AG10803 (cell line): ENCODE results near the gene TNS3.

Source experiments
- DNase-seq: peaks from one replicate; pipeline ENCODE4 v3.0.0; 2010; ENCODE audit warnings: low read depth
- H3K4me3 ChIP-seq: 2 replicates; pipeline ENCODE4 v1.5.1; 2011; ENCODE audit warnings: mild to moderate bottlenecking, low read length, control low read depth
- TF ChIP-seq, protein P1 (sequence below): conservative IDR thresholded peaks from 2 replicates; pipeline ENCODE4 v1.5.1; 2011; ENCODE audit warnings: mild to moderate bottlenecking, low read length, control low read depth, inconsistent platforms

The TNS3 gene

GRCh38 chr7:47581804-47582763, at the start of gene TNS3:
TSS of gene TNS3 (minus strand) at chr7:47582111. CDS start at chr7:47439636, 142,475 bp downstream.
- DNase-seq, result no peak
- peak within 1 kb of the TSS; percentile 91 for H3K4me3 ChIP-seq
- TF ChIP-seq, protein P1, sequence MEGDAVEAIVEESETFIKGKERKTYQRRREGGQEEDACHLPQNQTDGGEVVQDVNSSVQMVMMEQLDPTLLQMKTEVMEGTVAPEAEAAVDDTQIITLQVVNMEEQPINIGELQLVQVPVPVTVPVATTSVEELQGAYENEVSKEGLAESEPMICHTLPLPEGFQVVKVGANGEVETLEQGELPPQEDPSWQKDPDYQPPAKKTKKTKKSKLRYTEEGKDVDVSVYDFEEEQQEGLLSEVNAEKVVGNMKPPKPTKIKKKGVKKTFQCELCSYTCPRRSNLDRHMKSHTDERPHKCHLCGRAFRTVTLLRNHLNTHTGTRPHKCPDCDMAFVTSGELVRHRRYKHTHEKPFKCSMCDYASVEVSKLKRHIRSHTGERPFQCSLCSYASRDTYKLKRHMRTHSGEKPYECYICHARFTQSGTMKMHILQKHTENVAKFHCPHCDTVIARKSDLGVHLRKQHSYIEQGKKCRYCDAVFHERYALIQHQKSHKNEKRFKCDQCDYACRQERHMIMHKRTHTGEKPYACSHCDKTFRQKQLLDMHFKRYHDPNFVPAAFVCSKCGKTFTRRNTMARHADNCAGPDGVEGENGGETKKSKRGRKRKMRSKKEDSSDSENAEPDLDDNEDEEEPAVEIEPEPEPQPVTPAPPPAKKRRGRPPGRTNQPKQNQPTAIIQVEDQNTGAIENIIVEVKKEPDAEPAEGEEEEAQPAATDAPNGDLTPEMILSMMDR, result no peak

DNA sequence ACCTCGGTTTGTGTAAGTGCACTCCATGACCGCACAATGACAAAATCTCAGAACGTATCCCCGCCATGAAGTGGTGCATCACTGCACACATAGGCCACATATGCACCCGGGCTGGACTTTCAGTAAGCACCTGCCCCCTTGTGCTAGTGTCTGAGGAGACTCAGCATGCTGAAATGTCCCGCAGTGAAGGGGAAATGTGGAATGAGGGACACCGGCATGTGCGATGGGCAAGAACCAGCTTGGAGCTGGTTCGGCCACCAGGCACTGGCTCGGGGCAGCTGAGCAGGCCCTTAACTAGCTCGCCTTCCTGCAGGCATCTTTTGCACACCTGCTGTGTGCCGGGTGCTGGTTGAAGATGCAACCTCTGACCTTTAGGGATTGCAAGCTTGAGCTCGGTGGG, 49.8 kb upstream of the TNS3 start:
- TF ChIP-seq, protein P1, result no peak
- no peak for DNase-seq
- no peak overlapping the region for H3K4me3 ChIP-seq

- no peak for DNase-seq
- no peak overlapping the region for H3K4me3 ChIP-seq
- TF ChIP-seq, protein P1, result no peak
Observed at GRCh38 chr7:47627580-47628283, 45.8 kb upstream of the TNS3 start.

DNA sequence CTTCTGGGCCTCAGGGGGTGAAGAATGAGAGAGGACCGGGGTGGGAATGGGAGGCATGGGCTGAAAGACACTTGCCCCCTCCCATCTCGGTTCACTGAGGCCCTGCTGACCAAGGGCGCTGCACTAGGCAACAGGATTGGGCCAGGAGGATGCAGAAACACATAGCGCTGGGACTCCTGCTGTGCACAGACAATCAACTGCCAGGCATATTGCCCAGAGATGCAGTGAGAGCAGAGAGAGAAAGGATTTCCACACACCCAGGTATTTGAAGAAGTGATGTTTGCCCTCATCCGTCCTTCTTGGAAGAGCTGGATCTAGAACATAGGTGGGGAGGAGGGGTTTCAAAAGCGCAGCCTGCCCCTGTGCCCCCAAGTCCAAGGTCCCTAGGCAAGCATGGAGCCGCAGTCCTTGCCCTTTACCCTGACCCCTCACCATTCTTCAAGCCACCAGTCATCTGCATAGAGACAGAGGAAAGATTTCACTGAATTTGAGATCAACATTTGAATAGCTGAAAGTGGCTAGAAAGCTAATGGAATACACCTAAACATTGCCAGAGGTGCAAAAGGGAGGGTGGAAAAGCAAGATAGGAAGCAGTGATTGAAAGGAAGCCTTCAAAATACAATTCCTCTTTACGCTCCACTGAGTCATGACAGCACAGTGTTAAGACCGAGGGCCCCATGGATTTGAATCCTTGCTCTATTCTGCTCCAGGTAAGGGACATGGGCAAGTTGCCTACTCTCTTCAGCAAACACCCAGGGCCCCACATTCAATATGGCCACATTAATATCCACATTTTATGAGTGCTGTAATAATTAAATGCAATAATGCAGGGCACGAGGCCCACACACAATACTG, 44.2 kb upstream of the TNS3 start:
- TF ChIP-seq, protein P1, result no peak
- no peak for DNase-seq
- no peak overlapping the region for H3K4me3 ChIP-seq

DNA sequence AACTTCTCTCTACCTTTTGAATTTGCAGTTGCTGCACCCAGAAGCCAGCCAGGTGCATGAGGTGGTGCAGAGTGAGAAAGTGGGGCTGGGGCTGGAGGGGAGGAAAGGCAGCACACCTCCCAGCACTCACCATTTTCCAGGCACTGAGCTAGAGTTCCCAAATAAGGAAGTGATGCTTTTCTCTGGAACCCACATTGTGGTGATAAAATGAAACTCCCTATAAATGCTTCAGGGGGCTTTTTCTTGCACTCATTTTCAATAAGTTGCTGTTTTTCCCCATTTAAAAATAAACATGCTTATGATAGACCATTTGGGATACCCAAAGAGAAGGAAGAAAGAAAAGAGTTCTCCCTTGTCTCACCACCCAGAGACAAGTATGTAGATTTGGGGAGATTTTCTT, 42.8 kb upstream of the TNS3 start:
- DNase-seq, result no peak
- no peak overlapping the region for H3K4me3 ChIP-seq

DNA sequence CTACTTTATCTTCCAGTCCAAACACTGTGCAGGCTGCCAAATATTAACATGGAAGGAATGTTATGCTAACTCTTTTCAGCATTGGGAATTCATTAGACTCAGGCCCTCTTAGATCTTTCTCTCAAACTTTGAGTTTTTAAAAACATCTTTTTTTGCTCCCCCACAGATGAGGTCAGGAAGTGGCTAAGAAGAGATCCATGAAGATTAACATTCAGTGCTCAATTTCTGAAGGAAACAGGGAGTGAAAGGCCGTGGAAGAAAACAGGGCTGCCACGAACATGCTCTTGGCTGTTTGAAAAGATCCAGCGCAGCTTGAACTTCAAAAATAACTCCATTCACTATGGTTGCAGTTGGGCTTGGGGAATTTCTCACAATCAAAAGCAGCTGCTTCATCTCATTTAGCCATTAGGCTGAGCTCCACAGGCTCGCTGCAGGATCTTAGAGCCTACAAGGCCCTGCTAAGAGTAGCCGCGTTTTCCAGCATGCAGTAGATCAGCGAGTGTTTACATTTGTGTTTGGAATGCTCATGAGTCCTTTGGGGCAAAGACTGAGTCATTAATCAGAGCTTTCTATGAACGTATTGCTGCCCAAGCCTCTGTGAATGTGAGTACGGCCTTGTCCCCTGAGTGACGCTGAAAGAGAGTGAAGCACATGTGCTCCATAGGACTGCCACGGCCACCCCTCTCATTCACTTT, 41.2 kb upstream of the TNS3 start:
- DNase-seq, result peak; percentile 96
- TF ChIP-seq, protein P1, result no peak
- H3K4me3 ChIP-seq, result no peak overlapping the region

More for the DNA sequence above, 42.8 kb upstream of the TNS3 start:
- TF ChIP-seq, protein P1, result no peak
